ENCODE data around the gene ASCC1. TPM values are rescaled to one million over a fixed set of nuclear protein-coding genes. Genes with fewer than 3 reads are reported as not detected.

Gene ASCC1
- total and polyA plus RNA-seq, 2 experiments from 2014 or later = 13.7 to 37.2 TPM

- TF ChIP-seq, protein P1, sequence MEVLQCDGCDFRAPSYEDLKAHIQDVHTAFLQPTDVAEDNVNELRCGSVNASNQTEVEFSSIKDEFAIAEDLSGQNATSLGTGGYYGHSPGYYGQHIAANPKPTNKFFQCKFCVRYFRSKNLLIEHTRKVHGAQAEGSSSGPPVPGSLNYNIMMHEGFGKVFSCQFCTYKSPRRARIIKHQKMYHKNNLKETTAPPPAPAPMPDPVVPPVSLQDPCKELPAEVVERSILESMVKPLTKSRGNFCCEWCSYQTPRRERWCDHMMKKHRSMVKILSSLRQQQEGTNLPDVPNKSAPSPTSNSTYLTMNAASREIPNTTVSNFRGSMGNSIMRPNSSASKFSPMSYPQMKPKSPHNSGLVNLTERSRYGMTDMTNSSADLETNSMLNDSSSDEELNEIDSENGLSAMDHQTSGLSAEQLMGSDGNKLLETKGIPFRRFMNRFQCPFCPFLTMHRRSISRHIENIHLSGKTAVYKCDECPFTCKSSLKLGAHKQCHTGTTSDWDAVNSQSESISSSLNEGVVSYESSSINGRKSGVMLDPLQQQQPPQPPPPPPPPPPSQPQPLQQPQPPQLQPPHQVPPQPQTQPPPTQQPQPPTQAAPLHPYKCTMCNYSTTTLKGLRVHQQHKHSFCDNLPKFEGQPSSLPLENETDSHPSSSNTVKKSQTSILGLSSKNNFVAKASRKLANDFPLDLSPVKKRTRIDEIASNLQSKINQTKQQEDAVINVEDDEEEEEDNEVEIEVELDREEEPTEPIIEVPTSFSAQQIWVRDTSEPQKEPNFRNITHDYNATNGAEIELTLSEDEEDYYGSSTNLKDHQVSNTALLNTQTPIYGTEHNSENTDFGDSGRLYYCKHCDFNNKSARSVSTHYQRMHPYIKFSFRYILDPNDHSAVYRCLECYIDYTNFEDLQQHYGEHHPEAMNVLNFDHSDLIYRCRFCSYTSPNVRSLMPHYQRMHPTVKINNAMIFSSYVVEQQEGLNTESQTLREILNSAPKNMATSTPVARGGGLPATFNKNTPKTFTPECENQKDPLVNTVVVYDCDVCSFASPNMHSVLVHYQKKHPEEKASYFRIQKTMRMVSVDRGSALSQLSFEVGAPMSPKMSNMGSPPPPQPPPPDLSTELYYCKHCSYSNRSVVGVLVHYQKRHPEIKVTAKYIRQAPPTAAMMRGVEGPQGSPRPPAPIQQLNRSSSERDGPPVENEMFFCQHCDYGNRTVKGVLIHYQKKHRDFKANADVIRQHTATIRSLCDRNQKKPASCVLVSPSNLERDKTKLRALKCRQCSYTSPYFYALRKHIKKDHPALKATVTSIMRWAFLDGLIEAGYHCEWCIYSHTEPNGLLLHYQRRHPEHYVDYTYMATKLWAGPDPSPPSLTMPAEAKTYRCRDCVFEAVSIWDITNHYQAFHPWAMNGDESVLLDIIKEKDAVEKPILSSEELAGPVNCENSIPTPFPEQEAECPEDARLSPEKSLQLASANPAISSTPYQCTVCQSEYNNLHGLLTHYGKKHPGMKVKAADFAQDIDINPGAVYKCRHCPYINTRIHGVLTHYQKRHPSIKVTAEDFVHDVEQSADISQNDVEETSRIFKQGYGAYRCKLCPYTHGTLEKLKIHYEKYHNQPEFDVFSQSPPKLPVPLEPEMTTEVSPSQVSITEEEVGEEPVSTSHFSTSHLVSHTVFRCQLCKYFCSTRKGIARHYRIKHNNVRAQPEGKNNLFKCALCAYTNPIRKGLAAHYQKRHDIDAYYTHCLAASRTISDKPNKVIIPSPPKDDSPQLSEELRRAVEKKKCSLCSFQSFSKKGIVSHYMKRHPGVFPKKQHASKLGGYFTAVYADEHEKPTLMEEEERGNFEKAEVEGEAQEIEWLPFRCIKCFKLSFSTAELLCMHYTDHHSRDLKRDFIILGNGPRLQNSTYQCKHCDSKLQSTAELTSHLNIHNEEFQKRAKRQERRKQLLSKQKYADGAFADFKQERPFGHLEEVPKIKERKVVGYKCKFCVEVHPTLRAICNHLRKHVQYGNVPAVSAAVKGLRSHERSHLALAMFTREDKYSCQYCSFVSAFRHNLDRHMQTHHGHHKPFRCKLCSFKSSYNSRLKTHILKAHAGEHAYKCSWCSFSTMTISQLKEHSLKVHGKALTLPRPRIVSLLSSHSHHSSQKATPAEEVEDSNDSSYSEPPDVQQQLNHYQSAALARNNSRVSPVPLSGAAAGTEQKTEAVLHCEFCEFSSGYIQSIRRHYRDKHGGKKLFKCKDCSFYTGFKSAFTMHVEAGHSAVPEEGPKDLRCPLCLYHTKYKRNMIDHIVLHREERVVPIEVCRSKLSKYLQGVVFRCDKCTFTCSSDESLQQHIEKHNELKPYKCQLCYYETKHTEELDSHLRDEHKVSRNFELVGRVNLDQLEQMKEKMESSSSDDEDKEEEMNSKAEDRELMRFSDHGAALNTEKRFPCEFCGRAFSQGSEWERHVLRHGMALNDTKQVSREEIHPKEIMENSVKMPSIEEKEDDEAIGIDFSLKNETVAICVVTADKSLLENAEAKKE (CRISPR knock-in tag; IDR thresholded peaks at IDR 0.05) = no peak
Observed at GRCh38 chr10:72234560-72235095, 18.6 kb upstream of the ASCC1 start (continued).

DNA sequence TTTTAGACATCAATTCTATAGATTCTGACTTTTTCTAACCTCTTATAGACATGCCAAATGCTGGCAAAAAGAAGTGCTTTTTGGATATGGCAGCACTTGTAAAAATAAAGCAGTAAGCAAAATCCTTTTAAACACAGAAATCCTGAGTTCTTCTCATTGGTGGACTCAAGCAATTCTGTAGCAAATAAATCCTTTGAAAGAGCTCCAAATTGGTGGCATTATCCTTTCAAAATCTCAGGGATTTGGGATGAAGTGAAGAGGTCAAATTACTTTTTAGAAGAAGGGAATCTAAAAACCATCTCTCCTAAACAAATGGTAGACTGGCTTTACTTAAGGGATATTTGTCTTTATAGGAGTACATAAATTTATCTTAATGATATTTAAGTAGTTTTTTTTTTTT is 17.5 kb upstream of the ASCC1 start:
- Histone ChIP-seq H3K4me1 (ENCODE audit: insufficient read depth) (no peaks in the 10 kb centered on the region), H3F3A (replicated peaks; ENCODE audit: low read depth) (peaks cover 10% of the 10 kb centered on the region; the same call in 1 of the 2 replicates), H4K20me1 (replicated peaks; ENCODE audit: insufficient read depth) (0 out of 2 replicates have a peak, but pooled peaks cover 2% of the 10 kb centered on the region), H3K4me2 (no peak overlapping the region), H3K27ac (ENCODE audit: low read depth) (no peak overlapping the region), H3K27me3 (ENCODE audit: insufficient read depth) (no peaks in the 10 kb centered on the region), H3K4me3 (no peak overlapping the region), H3K9me2 (ENCODE audit: insufficient read depth) (no peaks in the 10 kb centered on the region), H3K36me3 (ENCODE audit: insufficient read depth) (peaks cover 21% of the 10 kb centered on the region), H3K79me2 (replicated peaks; ENCODE audit: insufficient read depth) (peaks cover 18% of the 10 kb centered on the region), H2AFZ (no peak overlapping the region)
- TF ChIP-seq ETS1 (IDR thresholded peaks at IDR 0.05) (no peak), EZH2phosphoT487 (IDR thresholded peaks at IDR 0.05; ENCODE audit: unreplicated experiment) (no peak), EZH2 (IDR thresholded peaks at IDR 0.05; ENCODE audit: low read depth, unreplicated experiment) (no peak), ZNF331 (CRISPR knock-in tag; IDR thresholded peaks at IDR 0.05; ENCODE audit: low read depth) (no peak)
- TF ChIP-seq, protein P1 (CRISPR knock-in tag; IDR thresholded peaks at IDR 0.05) = no peak
- no peak for DNase-seq (ENCODE audit: low spot score)
- Mint-ChIP-seq H3K4me1 (peaks cover 15% of the 10 kb centered on the region; the same call in 2 of the 3 replicates), H3K27me3 (ENCODE audit: insufficient read depth, low read depth, poor library complexity) (peaks cover under 1% of the 10 kb centered on the region), H3K36me3 (ENCODE audit: low read depth) (peaks cover 43% of the 10 kb centered on the region), H3K4me3 (no peak overlapping the region), H3K9me3 (no peaks in the 10 kb centered on the region), H3K27ac (no peak overlapping the region)
- no peak for ATAC-seq

Data from GM23338 (cell line).